Gastrocnemius medialis (tissue), 4 donors: ENCODE measurements around the gene CRYBG1. TPM values are rescaled to one million over a fixed set of nuclear protein-coding genes. Genes with fewer than 3 reads are reported as not detected.

Experiments used
- ATAC-seq, 2 donors: fragments of 150-250 bp; one replicate each; pipeline ENCODE4 v1.9.1; 2016
- DNase-seq, 2 donors: peaks; one replicate each; pipeline ENCODE4 v3.0.0-alpha.2; 2019
- H3K27ac ChIP-seq, 4 donors: fragments of 200-600 bp; sonication (generic); 1 replicate in 1 of 4; 2 replicates in 3 of 4; pipeline ENCODE4 v1.5.1; 2016 to 2018; ENCODE audit warnings: mild to moderate bottlenecking in 2 of 4, moderate library complexity in 1 of 4
- H3K27me3 ChIP-seq, 3 donors: fragments of 200-600 bp; sonication (generic) in 2 of 3; 1 replicate in 1 of 3; 2 replicates in 2 of 3; pipeline versions ENCODE4 v1.5.1 to v1.6.0; 2016 to 2019; ENCODE audit warnings: mild to moderate bottlenecking in 1 of 3, moderate library complexity in 1 of 3
- H3K36me3 ChIP-seq, 2 donors: fragments of 200-600 bp; sonication (generic) in 1 of 2; one replicate each; pipeline ENCODE4 v1.5.1; 2017 to 2018
- H3K4me1 ChIP-seq, 2 donors: fragments of 200-600 bp; sonication (generic) in 1 of 2; one replicate each; pipeline ENCODE4 v1.5.1; 2016 to 2017; ENCODE audit warnings: mild to moderate bottlenecking in 2 of 2
- H3K4me3 ChIP-seq, 4 donors: fragments of 200-600 bp; sonication (generic) in 3 of 4; 1 replicate in 1 of 4; 2 replicates in 3 of 4; pipeline ENCODE4 v1.5.1; 2016 to 2019; ENCODE audit warnings: mild to moderate bottlenecking in 2 of 4
- H3K9me3 ChIP-seq, 3 donors: fragments of 200-600 bp; sonication (generic) in 2 of 3; 1 replicate in 1 of 3; 2 replicates in 2 of 3; pipeline ENCODE4 v1.5.1; 2016 to 2019
- CTCF ChIP-seq, 5 experiments: fragments of 450-650 bp in 3 of 5; fragments of 200-600 bp in 2 of 5; sonication (generic) in 2 of 5; IDR thresholded peaks in 4 of 5; conservative IDR thresholded peaks in 1 of 5; 1 replicate in 4 of 5; 2 replicates in 1 of 5; pipeline ENCODE4 v1.5.1; 2016 to 2019; ENCODE audit warnings: antibody characterized with exemption in 5 of 5, mild to moderate bottlenecking in 3 of 5, moderate library complexity in 3 of 5
- POLR2A ChIP-seq, 2 donors: fragments of 450-650 bp; IDR thresholded peaks; one replicate each; pipeline ENCODE4 v1.6.1; 2017; ENCODE audit warnings: antibody characterized with exemption in 2 of 2, mild to moderate bottlenecking in 2 of 2, moderate library complexity in 2 of 2
- in situ Hi-C, 4 donors: fragments of 200-750 bp; cut with MboI; loops; one replicate each; pipeline versions ENCODE4 v1.15.0 to v1.8.0; 2017; ENCODE audit warnings: low sequenced_read_pairs in 4 of 4
- intact Hi-C: fragments of 100-400 bp; cut with DNase I; formaldehyde crosslinking; loops from one replicate; pipeline ENCODE4 v1.15.1; 2023; ENCODE audit warnings: low total_unique reads
- total RNA-seq, 4 donors: library from RNA; depleted of rRNA; stranded (reverse); fragments of >200 nt; gene quantifications; one replicate each; pipeline versions ENCODE4 v1.1.0 to v1.2.3, GENCODE V29; 2016

CRYBG1 gene
- total RNA-seq, 4 donors from 2014 or later, result 0.98 to 1.5 (median 1.1) TPM

- TF ChIP-seq POLR2A (IDR thresholded peaks at IDR 0.05) (no peak), CTCF (IDR thresholded peaks at IDR 0.05 in 4 of 5, conservative IDR thresholded peaks at IDR 0.05 in 1 of 5) (no peak)
- no peak for DNase-seq
- no peak overlapping the region for H3K27ac ChIP-seq
- ATAC-seq, result no peak
- H3K9me3 ChIP-seq, result no peaks in the 10 kb centered on the region
- no peaks in the 10 kb centered on the region for H3K27me3 ChIP-seq
- in situ Hi-C loops (loop anchor here in 1 of 4 donors (25.0 kb wide), 1 partner anchor 373 kb away; no protein-coding TSS in a partner anchor), intact Hi-C loops (no loop called here)
- no peaks in the 10 kb centered on the region for H3K36me3 ChIP-seq
- no peak overlapping the region for H3K4me3 ChIP-seq
- peaks cover 0 to 15% of the 10 kb centered on the region in 2 donors for H3K4me1 ChIP-seq
Measured at GRCh38 chr6:106614166-106614565, 253.6 kb downstream of the CRYBG1 start.

GRCh38 chr6:106614592-106615257 lies 254.2 kb downstream of the CRYBG1 start:
- no peak for TF ChIP-seq POLR2A (IDR thresholded peaks at IDR 0.05)
- no peak for TF ChIP-seq CTCF (IDR thresholded peaks at IDR 0.05 in 4 of 5, conservative IDR thresholded peaks at IDR 0.05 in 1 of 5)
- H3K27ac ChIP-seq, result no peak overlapping the region
- intact Hi-C loops, result no loop called here

GRCh38 chr6:106617302-106617701 lies 256.8 kb downstream of the CRYBG1 start:
- intact Hi-C loops, result no loop called here
- Histone ChIP-seq H3K9me3 (no peaks in the 10 kb centered on the region), H3K4me3 (no peak overlapping the region), H3K27ac (no peak overlapping the region), H3K36me3 (no peaks in the 10 kb centered on the region), H3K27me3 (no peaks in the 10 kb centered on the region), H3K4me1 (no peaks in the 10 kb centered on the region)
- ATAC-seq, result no peak
- in situ Hi-C loops, result loop anchor here in 1 of 4 donors (25.0 kb wide), 1 partner anchor 370 kb away; no protein-coding TSS in a partner anchor
- DNase-seq, result no peak
- TF ChIP-seq CTCF (IDR thresholded peaks at IDR 0.05 in 4 of 5, conservative IDR thresholded peaks at IDR 0.05 in 1 of 5) (no peak), POLR2A (IDR thresholded peaks at IDR 0.05) (no peak)

More at GRCh38 chr6:106614592-106615257, 254.2 kb downstream of the CRYBG1 start:
- DNase-seq (no peak), ATAC-seq (no peak)
- no peaks in the 10 kb centered on the region for H3K27me3 ChIP-seq
- no peaks in the 10 kb centered on the region for H3K9me3 ChIP-seq
- peaks cover 0 to 15% of the 10 kb centered on the region in 2 donors for H3K4me1 ChIP-seq
- H3K36me3 ChIP-seq, result no peaks in the 10 kb centered on the region
- in situ Hi-C loops, result loop anchor here in 1 of 4 donors (25.0 kb wide), 1 partner anchor 373 kb away; no protein-coding TSS in a partner anchor
- H3K4me3 ChIP-seq, result no peak overlapping the region

GRCh38 chr6:106617857-106618256 lies 257.3 kb downstream of the CRYBG1 start:
- no peaks in the 10 kb centered on the region for H3K9me3 ChIP-seq
- no peak overlapping the region for H3K4me3 ChIP-seq
- no peak overlapping the region for H3K27ac ChIP-seq
- H3K27me3 ChIP-seq, result no peaks in the 10 kb centered on the region
- DNase-seq (no peak), ATAC-seq (no peak)
- H3K36me3 ChIP-seq, result no peaks in the 10 kb centered on the region
- H3K4me1 ChIP-seq, result no peaks in the 10 kb centered on the region
- TF ChIP-seq POLR2A (IDR thresholded peaks at IDR 0.05), result no peak
- TF ChIP-seq CTCF (IDR thresholded peaks at IDR 0.05 in 4 of 5, conservative IDR thresholded peaks at IDR 0.05 in 1 of 5), result no peak
- in situ Hi-C loops, result loop anchor here in 1 of 4 donors (25.0 kb wide), 1 partner anchor 369 kb away; no protein-coding TSS in a partner anchor
- intact Hi-C loops, result no loop called here
